Measurements from ENCODE around the gene FAM90A1.
"Not testable (repeated sequence)": the region's sequence is repeated elsewhere in the genome, so short reads cannot be mapped to it uniquely, and the experiment has no call there.

GRCh38 chr12:8237031-8237430, 9.6 kb upstream of the FAM90A1 start:
- TF ChIP-seq CTCF (IDR thresholded peaks at IDR 0.05; ENCODE audit: extremely low read depth in 1 of 2, insufficient read depth in 1 of 2, low read depth in 1 of 2, low read length in 2 of 2); POLR2A (IDR thresholded peaks at IDR 0.05; ENCODE audit: low read depth, low read length); JUN (IDR thresholded peaks at IDR 0.05; ENCODE audit: borderline replicate concordance, insufficient read depth, insufficient read length, low read depth); POLR2AphosphoS5 (IDR thresholded peaks at IDR 0.05; ENCODE audit: insufficient read depth, low read depth, low read length); MAX (IDR thresholded peaks at IDR 0.05; ENCODE audit: insufficient read depth, insufficient read length): not testable (repeated sequence)

Measured in endothelial cell of umbilical vein (primary cell).